ENCODE measurements around the gene SAE1. TPM values are rescaled to one million over a fixed set of nuclear protein-coding genes. Genes with fewer than 3 reads are reported as not detected.

SAE1 gene
- total and polyA plus RNA-seq, 2 experiments from 2014 or later: 115 to 236 TPM

DNA sequence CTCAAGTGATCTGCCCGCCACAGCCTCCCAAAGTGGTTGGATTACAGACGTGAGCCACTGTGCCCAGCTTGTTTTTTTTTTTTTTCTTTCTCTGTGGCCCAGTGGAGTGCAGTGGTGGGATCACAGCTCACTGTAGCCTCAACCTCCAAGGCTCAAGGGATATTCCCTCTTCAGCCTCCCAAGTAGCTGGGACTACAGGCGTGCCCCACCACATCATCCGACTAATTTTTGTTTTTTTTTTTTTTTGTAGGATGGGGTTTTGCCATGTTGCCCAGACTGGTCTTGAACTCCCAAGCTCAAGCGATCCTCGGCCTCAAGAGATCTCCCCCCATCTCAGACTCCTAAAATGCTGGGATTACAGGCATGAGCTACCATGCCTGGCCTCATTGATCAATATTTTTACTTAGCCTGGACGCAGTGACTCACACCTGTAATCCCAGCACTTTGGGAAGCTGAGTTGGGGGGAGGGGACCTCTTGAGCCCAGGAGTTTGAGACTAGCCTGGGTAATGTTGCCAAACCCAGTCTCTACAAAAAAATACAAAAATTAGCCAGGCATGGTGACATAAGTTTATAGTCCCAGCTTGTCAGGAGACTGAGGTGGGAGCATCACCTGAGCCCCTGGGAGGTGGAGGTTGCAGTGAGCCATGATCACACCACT is 1.7 kb downstream of the SAE1 start (continued):
- TF ChIP-seq, protein P1, sequence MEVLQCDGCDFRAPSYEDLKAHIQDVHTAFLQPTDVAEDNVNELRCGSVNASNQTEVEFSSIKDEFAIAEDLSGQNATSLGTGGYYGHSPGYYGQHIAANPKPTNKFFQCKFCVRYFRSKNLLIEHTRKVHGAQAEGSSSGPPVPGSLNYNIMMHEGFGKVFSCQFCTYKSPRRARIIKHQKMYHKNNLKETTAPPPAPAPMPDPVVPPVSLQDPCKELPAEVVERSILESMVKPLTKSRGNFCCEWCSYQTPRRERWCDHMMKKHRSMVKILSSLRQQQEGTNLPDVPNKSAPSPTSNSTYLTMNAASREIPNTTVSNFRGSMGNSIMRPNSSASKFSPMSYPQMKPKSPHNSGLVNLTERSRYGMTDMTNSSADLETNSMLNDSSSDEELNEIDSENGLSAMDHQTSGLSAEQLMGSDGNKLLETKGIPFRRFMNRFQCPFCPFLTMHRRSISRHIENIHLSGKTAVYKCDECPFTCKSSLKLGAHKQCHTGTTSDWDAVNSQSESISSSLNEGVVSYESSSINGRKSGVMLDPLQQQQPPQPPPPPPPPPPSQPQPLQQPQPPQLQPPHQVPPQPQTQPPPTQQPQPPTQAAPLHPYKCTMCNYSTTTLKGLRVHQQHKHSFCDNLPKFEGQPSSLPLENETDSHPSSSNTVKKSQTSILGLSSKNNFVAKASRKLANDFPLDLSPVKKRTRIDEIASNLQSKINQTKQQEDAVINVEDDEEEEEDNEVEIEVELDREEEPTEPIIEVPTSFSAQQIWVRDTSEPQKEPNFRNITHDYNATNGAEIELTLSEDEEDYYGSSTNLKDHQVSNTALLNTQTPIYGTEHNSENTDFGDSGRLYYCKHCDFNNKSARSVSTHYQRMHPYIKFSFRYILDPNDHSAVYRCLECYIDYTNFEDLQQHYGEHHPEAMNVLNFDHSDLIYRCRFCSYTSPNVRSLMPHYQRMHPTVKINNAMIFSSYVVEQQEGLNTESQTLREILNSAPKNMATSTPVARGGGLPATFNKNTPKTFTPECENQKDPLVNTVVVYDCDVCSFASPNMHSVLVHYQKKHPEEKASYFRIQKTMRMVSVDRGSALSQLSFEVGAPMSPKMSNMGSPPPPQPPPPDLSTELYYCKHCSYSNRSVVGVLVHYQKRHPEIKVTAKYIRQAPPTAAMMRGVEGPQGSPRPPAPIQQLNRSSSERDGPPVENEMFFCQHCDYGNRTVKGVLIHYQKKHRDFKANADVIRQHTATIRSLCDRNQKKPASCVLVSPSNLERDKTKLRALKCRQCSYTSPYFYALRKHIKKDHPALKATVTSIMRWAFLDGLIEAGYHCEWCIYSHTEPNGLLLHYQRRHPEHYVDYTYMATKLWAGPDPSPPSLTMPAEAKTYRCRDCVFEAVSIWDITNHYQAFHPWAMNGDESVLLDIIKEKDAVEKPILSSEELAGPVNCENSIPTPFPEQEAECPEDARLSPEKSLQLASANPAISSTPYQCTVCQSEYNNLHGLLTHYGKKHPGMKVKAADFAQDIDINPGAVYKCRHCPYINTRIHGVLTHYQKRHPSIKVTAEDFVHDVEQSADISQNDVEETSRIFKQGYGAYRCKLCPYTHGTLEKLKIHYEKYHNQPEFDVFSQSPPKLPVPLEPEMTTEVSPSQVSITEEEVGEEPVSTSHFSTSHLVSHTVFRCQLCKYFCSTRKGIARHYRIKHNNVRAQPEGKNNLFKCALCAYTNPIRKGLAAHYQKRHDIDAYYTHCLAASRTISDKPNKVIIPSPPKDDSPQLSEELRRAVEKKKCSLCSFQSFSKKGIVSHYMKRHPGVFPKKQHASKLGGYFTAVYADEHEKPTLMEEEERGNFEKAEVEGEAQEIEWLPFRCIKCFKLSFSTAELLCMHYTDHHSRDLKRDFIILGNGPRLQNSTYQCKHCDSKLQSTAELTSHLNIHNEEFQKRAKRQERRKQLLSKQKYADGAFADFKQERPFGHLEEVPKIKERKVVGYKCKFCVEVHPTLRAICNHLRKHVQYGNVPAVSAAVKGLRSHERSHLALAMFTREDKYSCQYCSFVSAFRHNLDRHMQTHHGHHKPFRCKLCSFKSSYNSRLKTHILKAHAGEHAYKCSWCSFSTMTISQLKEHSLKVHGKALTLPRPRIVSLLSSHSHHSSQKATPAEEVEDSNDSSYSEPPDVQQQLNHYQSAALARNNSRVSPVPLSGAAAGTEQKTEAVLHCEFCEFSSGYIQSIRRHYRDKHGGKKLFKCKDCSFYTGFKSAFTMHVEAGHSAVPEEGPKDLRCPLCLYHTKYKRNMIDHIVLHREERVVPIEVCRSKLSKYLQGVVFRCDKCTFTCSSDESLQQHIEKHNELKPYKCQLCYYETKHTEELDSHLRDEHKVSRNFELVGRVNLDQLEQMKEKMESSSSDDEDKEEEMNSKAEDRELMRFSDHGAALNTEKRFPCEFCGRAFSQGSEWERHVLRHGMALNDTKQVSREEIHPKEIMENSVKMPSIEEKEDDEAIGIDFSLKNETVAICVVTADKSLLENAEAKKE (CRISPR knock-in tag; IDR thresholded peaks at IDR 0.05): no peak
- TF ChIP-seq ZNF114 (CRISPR knock-in tag; IDR thresholded peaks at IDR 0.05) (no peak), ZNF331 (CRISPR knock-in tag; IDR thresholded peaks at IDR 0.05; ENCODE audit: low read depth) (no peak), EZH2phosphoT487 (IDR thresholded peaks at IDR 0.05; ENCODE audit: unreplicated experiment) (no peak), EZH2 (IDR thresholded peaks at IDR 0.05; ENCODE audit: low read depth, unreplicated experiment) (no peak), POLR2AphosphoS5 (IDR thresholded peaks at IDR 0.05; ENCODE audit: low read depth) (no peak), STAT1 (IDR thresholded peaks at IDR 0.05; ENCODE audit: unreplicated experiment) (no peak)
- TF ChIP-seq, protein P2, sequence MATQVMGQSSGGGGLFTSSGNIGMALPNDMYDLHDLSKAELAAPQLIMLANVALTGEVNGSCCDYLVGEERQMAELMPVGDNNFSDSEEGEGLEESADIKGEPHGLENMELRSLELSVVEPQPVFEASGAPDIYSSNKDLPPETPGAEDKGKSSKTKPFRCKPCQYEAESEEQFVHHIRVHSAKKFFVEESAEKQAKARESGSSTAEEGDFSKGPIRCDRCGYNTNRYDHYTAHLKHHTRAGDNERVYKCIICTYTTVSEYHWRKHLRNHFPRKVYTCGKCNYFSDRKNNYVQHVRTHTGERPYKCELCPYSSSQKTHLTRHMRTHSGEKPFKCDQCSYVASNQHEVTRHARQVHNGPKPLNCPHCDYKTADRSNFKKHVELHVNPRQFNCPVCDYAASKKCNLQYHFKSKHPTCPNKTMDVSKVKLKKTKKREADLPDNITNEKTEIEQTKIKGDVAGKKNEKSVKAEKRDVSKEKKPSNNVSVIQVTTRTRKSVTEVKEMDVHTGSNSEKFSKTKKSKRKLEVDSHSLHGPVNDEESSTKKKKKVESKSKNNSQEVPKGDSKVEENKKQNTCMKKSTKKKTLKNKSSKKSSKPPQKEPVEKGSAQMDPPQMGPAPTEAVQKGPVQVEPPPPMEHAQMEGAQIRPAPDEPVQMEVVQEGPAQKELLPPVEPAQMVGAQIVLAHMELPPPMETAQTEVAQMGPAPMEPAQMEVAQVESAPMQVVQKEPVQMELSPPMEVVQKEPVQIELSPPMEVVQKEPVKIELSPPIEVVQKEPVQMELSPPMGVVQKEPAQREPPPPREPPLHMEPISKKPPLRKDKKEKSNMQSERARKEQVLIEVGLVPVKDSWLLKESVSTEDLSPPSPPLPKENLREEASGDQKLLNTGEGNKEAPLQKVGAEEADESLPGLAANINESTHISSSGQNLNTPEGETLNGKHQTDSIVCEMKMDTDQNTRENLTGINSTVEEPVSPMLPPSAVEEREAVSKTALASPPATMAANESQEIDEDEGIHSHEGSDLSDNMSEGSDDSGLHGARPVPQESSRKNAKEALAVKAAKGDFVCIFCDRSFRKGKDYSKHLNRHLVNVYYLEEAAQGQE (IDR thresholded peaks at IDR 0.05; ENCODE audit: unreplicated experiment): no peak

Data from GM23338 (cell line).